CD4-positive, alpha-beta T cell treated with Interleukin-6 for 4 hours (primary cell): ENCODE results near the gene ITPR1.
"Not testable (repeated sequence)": the region's sequence is repeated elsewhere in the genome, so short reads cannot be mapped to it uniquely, and the experiment has no call there.

Experiments
- DNase-seq: peaks from one replicate; pipeline ENCODE4 v3.0.0-alpha.2; 2020; ENCODE audit warnings: mixed read lengths

The ITPR1 gene

DNA sequence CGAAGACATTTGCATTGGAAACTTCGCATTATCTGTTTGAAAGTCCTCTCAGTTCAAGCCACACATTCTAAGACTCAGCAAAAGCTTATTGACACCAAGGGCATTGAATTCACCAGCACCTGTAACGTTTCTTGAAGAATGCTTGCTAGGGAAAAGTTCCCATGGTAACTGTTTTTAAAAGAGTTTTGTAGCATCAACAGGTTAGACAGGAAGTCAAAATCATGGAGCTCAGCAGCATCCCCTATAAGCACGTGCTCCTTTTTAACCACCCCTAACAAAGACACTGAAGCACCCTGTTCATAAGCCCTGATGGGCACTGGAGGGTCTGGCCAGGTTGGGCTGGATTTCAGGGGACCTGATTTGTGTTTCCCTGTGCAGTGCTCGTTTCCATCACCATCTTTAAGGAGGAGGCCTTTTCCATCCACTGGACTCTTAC is 256.4 kb downstream of the ITPR1 start:
- no peak for DNase-seq

DNA sequence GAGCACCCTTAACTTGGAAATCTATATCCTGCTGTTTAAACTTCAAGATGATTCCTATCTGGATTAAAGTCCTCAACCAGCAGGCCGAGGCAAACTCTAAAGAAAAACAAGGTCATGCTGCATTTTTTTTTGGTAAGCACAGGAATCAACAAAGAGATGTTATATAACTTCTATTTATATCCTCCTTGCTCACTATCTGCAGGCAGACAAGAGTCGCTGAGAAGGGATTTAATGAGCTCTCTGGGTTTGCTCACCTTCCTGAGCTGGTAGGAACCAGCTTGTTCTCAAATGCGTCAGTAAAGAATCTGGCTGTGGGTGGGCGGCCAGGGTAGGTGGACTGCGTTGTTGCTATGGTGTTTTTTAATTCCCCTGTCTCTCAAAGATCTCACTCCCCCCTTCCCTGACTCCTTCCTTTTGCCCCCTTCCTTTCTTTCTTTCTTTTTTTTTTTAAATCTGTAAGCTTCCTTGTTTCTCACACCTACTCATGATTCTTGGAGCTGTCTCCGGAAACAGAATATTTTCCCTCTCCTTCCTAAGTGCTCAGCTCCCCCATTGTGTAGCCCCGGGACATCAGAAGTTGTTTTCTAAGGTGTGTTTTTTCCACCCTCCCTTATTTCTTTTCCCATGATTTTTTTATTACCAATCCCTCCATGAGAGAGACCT is 257.3 kb downstream of the ITPR1 start:
- DNase-seq = no peak

DNA sequence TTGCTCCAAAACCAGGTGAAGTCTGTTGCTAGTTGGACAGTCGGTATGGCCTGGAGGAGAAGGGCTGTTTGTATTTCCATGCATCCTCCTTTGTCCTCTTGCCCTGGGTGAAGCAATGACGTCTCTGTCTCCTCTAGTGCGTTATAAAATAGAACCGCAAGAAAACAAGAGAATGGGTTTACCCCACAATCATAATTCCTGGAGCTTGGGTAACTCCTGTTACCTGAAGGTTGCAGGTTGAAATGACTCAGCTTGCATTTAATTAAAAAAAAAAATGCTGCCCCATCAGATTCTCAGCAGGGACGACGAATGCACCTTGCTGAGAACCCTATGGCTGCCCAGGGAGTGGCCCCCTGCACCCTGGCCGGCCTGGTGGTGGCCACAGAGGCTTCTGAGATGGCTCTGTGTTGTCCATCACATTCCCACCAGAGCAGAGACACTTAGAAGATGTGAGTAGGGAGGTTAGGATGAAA is 257.9 kb downstream of the ITPR1 start:
- no peak for DNase-seq

DNA sequence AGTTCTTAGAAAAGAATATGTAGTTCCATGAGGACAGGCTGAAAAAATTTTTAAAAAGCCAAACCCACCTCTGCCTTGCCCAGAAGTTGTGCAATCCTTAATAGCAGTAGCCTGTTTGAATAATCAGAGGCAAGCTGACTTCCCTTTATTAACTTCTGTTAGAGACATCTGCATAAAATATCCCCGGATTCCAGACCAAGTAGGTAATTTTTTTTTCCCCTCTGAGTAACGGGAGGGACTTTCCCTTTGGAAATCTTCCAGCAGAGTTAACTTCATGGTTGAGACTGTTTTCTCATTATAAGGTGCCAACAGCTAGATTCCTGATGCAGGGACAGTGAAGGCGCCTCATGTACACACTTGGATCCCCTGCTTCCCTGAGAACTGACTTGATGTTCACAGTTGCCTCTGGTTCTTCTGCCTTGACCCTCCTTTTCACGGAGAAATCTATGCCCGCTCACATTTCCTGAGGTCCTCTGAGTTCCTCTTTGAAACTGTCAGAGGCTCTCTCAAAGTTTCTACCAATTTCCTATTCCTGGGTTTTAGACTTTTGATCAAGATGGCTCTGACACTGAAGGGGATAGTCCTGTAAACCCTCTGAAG is 258.5 kb downstream of the ITPR1 start:
- no peak for DNase-seq

DNA sequence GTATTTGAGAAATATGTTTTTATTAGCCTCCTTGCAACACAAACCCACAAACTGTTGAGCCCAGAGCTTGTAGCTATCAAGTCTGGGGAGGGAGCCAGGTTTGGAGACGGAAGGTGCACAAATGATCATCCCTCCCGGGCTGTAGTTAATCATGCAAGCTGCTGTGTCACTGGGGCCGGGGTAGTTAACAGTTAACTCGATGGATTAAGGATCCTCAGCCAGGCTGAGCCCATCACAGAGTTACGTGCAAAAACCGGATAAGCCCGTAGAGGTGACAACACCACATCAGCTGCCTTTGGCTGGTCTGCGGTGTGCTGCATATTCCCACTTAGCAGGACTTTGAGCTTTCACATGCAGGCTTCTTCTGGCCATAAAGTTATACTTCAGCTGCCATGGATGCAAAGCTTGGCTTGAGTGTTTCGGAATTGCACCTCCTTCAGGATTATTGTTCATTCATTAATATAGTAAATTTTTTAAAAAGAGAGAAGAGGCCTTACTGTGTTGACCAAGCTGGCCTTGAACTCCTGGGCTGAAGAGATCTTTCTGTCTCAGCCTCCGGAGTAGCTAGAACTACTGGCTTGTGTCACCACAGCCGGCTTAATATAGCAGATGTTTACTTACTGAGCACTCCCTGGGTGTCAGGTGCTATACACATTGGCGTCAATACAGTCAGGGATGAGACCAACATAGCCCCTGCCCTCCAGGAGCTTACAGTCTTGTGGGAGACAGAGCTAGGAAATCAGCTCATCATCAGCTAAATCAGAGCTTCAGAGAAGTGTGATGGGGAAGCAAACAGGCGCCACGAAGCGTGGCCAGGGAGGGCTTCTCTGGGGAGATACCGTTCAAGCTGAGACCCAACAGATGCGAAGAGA is 259.3 kb downstream of the ITPR1 start:
- no peak for DNase-seq

DNA sequence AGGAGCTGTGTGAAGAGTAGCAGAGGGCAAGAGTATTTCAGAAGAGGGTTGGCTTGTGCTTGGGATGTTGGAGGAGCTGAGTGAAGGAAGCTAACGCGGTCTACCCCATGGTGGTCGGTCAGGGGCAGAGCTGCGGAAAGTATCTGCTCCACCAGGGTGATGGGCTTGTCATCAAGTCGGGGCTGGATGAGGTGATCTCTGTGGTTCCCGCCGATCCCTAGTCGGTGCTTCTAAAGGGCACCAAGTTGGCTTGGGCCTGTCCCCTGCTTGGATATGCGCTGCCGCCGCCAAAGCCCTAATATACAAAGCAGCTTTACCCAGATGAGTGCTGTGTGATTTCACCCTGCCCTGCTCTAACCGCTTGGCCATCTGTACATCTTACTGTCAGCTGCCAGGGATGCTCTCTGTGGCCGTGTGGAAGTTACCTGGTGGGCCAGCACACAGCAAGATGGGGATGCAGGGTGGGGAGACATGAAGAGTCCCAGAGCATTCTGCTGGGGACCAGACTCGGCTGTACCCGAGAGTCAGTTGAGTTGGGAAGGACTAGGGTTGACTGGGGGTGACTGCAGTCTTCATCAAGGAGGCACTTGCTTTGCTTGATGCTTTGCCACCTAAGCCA is 260.0 kb downstream of the ITPR1 start:
- DNase-seq = no peak

DNA sequence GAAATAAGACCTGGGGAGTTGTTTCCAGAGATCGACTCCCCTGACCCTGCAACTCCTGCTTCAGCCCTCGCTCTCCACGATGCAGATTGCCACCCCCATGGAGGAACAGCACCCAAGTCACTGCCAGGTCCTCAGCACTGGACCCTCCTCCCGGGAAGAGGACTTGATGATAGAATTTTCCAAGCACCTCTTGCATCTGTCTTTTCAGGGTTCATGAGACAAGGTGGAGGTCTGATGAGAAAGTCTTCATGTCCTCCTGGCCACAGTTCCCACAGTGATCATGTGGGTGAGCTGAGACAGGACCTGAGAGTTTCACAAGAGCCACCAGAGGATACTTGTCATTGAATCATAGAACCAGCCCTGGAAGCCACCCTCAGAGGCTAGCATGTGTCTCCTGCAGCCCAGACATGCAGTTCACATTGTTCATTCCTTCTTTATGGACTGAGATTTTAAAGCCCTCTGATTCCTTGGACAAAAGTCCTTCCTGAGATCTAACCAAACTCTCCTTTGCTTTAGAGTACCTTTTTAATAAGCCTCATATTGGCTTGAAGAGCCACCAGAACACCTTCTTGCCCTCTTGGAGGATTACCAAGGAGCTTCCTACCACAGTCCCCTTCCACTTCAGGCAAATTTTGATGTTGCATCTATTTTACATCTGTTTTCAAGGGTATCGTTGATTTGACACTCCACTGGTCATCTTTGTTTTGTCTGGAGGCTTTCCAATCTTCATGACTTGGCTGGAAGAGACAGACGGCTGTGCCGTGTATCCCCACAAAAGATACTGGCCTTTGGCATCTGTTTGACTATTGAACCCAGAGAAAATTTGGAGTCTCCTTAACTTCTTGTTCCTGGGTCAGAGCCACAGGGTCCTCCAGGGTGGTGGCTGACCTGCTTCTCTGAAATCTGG is 261.3 kb downstream of the ITPR1 start:
- DNase-seq = no peak

DNA sequence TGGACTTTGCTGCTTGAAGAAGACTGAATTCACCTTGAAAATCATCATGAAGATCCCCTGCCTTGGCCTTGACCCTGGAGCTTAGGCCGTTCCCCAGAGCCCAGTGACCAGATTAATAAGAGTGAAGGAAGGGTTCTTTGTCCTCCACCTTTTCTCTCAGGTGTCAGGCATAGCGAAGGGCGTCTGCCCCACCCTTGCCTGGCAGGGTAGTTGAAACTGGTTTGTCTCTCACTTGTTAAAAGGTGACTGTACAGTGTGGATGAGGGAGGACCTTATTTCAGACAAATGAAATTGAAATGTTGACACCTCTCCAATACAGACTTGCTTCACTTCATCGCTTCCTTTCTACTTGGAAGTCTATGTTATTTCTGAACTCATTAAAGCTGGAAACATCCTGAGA is 262.4 kb downstream of the ITPR1 start:
- no peak for DNase-seq

DNA sequence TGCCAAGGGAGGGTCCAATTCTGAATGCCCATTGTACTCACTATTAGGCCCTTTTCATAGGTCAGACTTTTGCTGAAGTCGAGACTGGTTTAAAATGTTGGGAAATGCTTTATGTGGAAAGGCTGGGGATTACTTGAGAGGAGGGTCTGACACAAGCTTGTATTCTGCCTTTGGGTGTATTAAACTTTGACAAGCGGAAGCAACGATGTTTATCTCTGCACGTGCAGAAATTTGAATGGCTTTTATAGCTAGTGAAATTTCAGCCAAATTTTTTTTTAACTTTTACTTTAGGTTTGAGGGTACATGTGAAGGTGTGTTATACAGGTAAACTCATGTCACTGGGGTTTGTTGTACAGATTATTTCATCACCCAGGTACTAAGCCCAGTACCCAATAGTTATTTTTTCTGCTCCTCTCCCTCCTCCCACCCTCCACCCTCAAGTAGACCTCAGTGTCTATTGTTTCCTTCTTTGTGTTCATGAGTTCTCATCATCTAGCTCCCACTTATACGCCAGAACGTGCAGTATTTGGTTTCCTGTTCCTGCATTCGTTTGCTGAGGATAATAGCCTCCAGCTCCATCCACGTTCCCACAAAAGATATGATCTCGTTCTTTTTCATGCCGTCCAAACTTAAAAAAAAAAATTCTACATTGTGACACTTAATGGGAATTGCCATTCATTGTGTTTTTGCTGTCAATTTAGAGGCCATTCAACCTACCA is 263.1 kb downstream of the ITPR1 start:
- DNase-seq = no peak

DNA sequence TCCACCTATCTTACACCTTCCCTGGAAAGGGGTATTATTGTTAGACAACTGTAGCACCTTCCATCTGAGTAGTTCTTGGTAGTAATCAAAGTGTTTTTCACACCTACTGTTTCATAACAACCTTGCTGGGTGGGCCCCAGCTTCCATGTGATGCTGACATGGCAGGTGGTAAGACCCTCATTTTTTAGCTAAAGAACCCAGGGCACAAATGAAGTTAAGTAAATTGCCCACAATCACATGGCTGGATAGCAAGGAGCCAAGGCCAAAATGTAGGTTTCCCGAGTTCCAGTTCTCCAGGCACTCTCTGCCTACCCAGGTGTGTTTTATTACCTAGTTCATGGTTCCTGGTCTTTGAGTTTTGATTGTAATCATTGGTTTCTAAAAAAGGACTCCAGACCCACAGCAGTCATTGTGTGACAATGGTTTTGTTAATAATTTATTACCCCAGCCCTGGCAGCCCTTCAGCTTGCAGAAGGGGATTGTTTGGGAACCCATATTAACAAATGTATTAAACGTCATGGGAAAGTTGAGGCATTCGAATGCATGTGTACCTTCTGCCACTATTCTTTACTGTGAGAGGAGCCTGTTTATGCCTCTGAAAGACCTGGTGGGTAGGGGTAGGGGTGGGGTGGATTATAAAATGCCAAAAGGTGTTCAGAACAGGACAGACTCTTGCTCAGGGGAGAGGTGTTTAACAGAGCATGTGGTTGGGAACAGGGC is 263.9 kb downstream of the ITPR1 start:
- DNase-seq = no peak

DNA sequence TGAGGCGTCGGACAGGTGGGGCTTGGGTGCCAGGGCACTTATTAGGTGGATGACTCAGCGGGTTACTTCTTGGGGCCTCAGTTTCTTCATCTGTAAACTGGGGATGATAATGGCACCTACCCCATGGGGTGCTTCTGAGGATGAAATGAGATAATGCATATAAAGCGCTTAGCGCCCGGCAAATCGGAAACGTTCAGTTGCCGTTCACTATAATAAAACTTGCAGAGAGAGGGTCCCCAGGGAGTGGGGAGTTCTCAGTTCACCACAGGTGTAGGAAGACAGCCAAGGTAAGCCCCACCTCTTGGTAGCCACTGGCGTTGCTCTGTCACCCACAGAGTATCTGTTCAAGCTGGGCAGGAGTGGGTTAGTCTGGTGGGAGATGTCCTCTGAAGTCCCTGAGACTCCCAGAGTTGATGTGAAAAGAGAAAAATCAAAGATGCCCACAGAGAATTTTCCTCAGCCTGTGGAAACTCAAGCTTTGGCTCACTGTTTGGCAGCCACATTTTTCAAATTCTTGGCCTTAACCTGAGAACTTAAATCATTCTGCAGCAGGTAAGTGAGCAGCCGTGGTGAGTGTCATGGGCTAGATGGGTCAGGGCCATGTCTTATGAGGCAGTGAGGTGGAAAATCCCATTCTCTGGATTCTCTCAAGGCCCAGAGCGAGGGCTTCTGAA is 264.6 kb downstream of the ITPR1 start:
- no peak for DNase-seq

DNA sequence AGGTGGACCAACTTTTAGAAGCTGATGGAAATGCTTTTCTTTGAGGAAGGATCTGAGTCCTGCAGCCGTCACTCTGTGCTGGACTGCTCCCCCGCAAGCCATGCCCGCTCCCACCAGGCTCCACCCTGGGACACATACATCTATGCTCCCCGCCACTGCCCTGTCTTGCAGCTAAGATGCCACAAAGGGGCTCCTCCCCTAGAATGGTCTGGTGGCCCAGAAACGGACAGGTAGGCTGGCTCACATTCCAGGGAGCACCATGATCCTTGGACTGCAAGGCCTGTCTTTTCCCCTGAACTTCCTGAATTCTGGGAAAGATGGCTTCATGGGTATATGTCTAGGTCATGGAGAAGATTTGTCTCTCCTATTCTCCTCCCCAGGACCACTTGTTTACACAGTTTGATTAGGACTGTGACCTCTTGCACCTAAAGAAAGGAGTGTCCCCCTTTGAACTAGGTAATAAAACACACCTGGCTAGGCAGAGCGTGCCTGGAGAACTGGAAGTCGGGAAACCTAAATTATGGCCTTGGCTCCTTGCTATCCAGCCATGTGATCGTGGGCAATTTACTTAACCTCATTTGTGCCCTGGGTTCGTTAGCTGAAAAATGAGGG is 265.2 kb downstream of the ITPR1 start:
- no peak for DNase-seq

DNA sequence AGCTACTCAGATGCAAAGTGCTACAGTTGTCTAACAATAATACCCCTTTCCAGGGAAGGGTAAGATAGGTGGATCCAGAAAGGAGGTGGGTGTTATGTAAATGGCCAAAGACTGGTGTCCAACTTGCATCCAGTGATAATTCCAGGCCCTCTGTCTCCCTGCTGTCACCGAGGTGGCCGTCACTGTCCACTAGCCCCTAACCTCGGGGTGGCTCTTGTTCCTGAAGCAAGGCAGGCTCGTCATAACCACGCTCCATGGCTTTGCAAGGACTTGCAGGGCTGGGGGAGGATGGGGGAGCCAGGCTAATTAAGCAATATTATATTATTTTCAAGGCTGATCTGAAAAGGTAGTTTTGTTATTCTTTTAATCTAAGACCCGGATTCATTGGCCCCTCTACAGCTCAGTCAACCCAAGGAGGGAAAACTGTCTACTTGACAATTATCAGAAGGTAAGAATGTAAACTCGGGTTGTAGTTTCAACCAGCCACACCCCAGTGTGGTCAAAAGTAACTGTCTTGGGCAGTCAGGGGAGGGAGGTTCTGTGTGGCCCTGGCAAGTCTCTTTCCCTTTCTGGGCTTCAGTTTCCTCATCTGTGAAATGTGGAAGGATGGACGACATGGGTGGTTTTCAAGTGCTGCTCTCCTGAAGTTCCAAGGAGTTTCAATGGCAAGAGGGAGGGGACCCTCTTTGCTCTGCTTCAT is 266.0 kb downstream of the ITPR1 start:
- no peak for DNase-seq

DNA sequence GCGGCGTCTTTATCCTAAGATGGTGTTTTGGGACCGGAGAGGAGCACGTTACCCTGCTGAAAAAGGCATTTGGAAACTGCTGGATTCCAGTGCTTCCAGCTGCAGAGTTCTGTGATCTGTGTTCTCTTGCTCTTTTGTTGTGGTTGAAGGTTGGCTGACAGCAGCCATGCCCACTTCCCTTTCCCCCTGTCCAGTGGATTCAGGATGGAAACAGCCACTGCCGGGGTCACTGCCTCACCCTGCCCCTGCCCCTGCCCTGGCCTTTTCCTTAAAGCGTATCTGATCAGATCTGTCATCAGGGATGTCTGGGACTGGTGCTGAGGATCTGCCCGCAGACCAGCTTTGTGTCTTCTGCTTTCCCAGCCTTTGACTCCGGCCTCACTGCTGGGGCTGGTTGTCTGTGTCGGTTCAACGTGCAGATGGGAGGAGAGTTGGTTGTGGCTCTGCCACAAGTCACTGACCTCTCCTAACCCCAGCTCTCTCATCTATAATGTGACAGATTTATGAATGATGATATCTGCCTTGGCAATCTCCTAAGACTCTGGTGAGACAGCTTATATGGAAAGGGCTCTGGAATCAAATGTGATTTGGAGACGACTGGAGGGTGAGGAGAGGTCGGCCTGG is 266.7 kb downstream of the ITPR1 start:
- no peak for DNase-seq

DNA sequence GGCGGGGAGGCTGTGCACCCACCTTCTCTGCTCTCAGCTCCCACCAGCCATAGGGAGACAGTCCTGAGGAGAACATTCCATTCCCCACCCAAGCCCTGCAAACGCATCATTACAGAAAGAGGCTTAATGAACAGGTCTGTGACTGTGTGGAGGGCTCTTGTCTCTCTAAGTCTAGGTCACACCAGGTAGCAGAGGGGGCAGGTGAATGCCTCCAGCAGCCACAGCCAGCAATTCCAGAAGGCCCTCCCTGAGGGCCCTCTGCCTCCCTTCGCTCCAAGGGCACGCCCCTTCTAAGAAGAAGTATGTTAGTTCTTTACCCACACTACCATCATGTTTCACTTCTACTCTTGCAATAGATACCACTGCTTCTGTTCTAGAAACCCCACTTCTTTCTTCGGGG is 268.6 kb downstream of the ITPR1 start:
- DNase-seq = no peak

DNA sequence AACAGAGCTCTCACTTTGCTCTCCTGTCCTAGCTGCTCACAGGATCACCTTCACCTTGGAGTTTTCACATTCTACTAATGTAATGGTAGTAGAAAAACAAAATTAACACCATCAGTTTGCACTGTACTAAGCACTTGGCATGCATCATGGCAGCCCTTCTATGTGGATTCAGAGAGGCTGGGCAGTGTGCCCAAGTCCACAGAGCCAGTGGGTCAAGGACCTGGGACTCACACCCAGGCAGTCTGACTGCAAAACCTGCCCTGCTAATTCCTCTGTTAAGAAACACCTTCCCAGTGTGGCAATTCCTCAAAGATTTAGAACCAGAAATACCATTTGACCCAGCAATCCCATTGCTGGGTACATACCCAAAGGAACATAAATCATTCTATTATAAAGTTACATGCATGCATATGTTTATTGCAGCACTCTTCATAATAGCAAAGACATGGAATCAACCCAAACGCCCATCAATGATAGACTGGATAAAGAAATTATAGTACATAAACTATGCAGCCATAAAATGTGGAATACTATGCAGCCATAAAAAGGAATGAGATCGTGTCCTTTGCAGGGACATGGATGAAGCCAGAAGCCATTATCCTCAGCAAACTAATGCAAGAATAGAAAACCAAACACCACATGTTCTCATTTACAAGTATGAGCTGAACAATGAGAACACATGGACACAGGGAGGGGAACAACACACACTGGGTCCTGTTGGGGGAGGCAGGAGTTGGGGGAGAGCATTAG is 269.5 kb downstream of the ITPR1 start:
- DNase-seq = not testable (repeated sequence)

DNA sequence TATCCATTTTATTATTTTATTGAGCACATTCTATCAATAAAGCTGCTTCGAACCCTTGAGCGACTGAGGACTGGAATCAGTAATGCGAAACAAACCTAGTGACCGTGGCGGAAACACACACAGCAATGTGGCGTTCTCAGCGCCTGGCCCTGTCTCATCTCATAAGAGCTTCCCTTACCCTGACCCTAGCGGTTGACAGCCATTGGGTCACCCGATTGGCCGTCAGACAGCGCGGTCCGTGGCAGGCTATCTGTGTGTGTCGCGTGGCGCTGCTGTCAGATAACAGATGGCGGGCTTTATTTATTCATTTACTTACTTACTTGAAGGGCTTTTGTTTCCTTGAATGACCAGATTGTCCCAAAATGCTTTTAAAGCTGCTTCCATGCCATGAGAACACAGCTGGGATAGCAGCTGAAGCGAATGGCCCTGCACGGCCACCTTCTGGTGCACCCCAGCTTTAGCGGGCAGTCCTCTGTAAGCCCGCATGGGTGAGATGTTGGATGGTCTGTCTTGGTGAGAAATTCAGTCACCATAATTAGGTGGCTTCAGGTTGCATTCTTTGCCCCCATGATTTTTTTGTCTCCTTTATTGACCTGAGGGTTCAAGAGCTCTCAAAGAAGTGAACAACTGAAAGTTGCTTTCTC is 270.6 kb downstream of the ITPR1 start:
- DNase-seq = no peak
